GM06990 (cell line): ENCODE data around the gene SHC4.
"Not testable (repeated sequence)": the region's sequence is repeated elsewhere in the genome, so short reads cannot be mapped to it uniquely, and the experiment has no call there.

Source experiments
- DNase-seq: peaks from one replicate; pipeline ENCODE4 v3.0.0-alpha.2; 2011; ENCODE audit not compliant: insufficient read length; ENCODE audit errors: extremely low read depth
- H3K27me3 ChIP-seq: replicated peaks from 2 replicates; pipeline ENCODE4 v1.6.0; 2011; ENCODE audit warnings: low read length; ENCODE audit not compliant: control insufficient read depth, insufficient read depth
- H3K36me3 ChIP-seq: 2 replicates; pipeline ENCODE4 v1.5.1; 2011; ENCODE audit warnings: low read length; ENCODE audit not compliant: control insufficient read depth, insufficient read depth
- H3K4me3 ChIP-seq: replicated peaks from 2 replicates; pipeline ENCODE4 v1.5.1; 2011; ENCODE audit warnings: low read depth, mild to moderate bottlenecking, control low read depth, low read length
- CTCF ChIP-seq: IDR thresholded peaks from 2 replicates; pipeline ENCODE4 v1.5.1; 2011; ENCODE audit warnings: low read length, control low read depth, mild to moderate bottlenecking, inconsistent platforms; ENCODE audit not compliant: insufficient read depth, poor library complexity, severe bottlenecking

Gene SHC4

GRCh38 chr15:48916721-48917120 is 47.0 kb downstream of the SHC4 start:
- no peak for DNase-seq
- TF ChIP-seq CTCF = no peak
- Histone ChIP-seq H3K36me3 (no peaks in the 10 kb centered on the region), H3K27me3 (no peaks in the 10 kb centered on the region), H3K4me3 (no peak overlapping the region)

- no peak for TF ChIP-seq CTCF
Measured at GRCh38 chr15:48915861-48916260, 47.9 kb downstream of the SHC4 start.

GRCh38 chr15:48914717-48915116 is 49.0 kb downstream of the SHC4 start:
- no peak for DNase-seq
- TF ChIP-seq CTCF = no peak

More at GRCh38 chr15:48915861-48916260, 47.9 kb downstream of the SHC4 start:
- Histone ChIP-seq H3K36me3 (no peaks in the 10 kb centered on the region), H3K4me3 (no peak overlapping the region), H3K27me3 (no peaks in the 10 kb centered on the region)
- DNase-seq = no peak

GRCh38 chr15:48913141-48913540 is 50.6 kb downstream of the SHC4 start:
- no peak for DNase-seq
- TF ChIP-seq CTCF = no peak
- Histone ChIP-seq H3K27me3 (no peaks in the 10 kb centered on the region), H3K36me3 (no peaks in the 10 kb centered on the region), H3K4me3 (no peak overlapping the region)

More at GRCh38 chr15:48914717-48915116, 49.0 kb downstream of the SHC4 start:
- H3K4me3 ChIP-seq = no peak overlapping the region
- no peaks in the 10 kb centered on the region for H3K27me3 ChIP-seq
- H3K36me3 ChIP-seq = no peaks in the 10 kb centered on the region

GRCh38 chr15:48910554-48910953 is 53.2 kb downstream of the SHC4 start:
- not testable (repeated sequence) for DNase-seq, H3K27me3 ChIP-seq, H3K4me3 ChIP-seq, H3K36me3 ChIP-seq

GRCh38 chr15:48909313-48909712 is 54.4 kb downstream of the SHC4 start:
- not testable (repeated sequence) for H3K4me3 ChIP-seq, H3K36me3 ChIP-seq, DNase-seq

GRCh38 chr15:48905847-48906246 is 57.9 kb downstream of the SHC4 start:
- Histone ChIP-seq H3K36me3 (no peaks in the 10 kb centered on the region), H3K4me3 (no peak overlapping the region), H3K27me3 (no peaks in the 10 kb centered on the region)
- DNase-seq = no peak
- no peak for TF ChIP-seq CTCF

More at GRCh38 chr15:48909313-48909712, 54.4 kb downstream of the SHC4 start:
- not testable (repeated sequence) for H3K27me3 ChIP-seq
